ENCODE data around the gene NPFFR1. TPM values are rescaled to one million over a fixed set of nuclear protein-coding genes. Genes with fewer than 3 reads are reported as not detected.

NPFFR1 gene
- total RNA-seq, 1 experiment from 2014 or later, result not detected

DNA sequence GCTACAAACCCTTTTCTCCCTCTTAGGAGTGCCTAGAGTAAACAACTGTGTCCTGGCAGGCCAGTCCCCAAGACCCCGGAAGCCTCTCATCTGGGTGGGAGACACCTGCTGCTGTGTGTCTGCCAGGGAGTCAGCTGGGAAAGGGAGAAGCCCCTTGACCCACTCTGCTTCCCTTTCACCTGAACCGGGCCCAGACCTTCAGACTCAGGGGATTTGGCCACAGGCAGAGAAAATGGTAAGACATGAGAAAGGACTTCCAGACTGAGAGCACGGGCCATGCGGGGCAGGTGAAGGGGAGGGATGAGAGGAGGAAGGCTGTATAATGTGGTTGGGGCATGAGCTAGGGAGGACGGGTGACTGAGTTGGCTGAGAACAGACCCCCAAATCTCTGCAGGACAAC lies 36.0 kb upstream of the NPFFR1 start:
- Mint-ChIP-seq H3K4me3 (ENCODE audit: unreplicated experiment) (no peak overlapping the region), H3K36me3 (ENCODE audit: insufficient read depth, unreplicated experiment) (no peaks in the 10 kb centered on the region), H3K9me3 (ENCODE audit: unreplicated experiment) (no peaks in the 10 kb centered on the region), H3K4me1 (ENCODE audit: insufficient read depth, unreplicated experiment) (no peaks in the 10 kb centered on the region), H3K27me3 (ENCODE audit: insufficient read depth, unreplicated experiment) (no peaks in the 10 kb centered on the region), H3K27ac (ENCODE audit: low read depth, unreplicated experiment) (no peak overlapping the region)
- intact Hi-C loops (cut with micrococcal nuclease), result no loop called here
- POLR2A ChIA-PET, result interaction anchor here (0.9 kb wide), 1 partner anchor 9 kb away, joined by 4 read pairs; no protein-coding TSS in a partner anchor
- no peak for DNase-seq (ENCODE audit: unreplicated experiment)
- CTCF ChIA-PET, result interaction anchor here (1.2 kb wide), 1 partner anchor 12 kb away, joined by 3 read pairs; no protein-coding TSS in a partner anchor
- no TSS peak for BruUV-seq (replicated peaks)
- no peak for TF ChIP-seq CTCF (IDR thresholded peaks at IDR 0.05; ENCODE audit: unreplicated experiment)

GRCh38 chr10:70319183-70319582 lies 35.4 kb upstream of the NPFFR1 start:
- intact Hi-C loops (cut with micrococcal nuclease), result no loop called here
- no TSS peak for BruUV-seq (replicated peaks)
- no peaks in the 10 kb centered on the region for H3K27me3 Mint-ChIP-seq (ENCODE audit: insufficient read depth, unreplicated experiment)
- no peak for DNase-seq (ENCODE audit: unreplicated experiment)
- no peak for TF ChIP-seq CTCF (IDR thresholded peaks at IDR 0.05; ENCODE audit: unreplicated experiment)
- CTCF ChIA-PET, result interaction anchor here (1.2 kb wide), 1 partner anchor 13 kb away, joined by 3 read pairs; no protein-coding TSS in a partner anchor
- H3K4me1 Mint-ChIP-seq (ENCODE audit: insufficient read depth, unreplicated experiment), result no peaks in the 10 kb centered on the region
- no peaks in the 10 kb centered on the region for H3K9me3 Mint-ChIP-seq (ENCODE audit: unreplicated experiment)
- H3K36me3 Mint-ChIP-seq (ENCODE audit: insufficient read depth, unreplicated experiment), result no peaks in the 10 kb centered on the region
- H3K4me3 Mint-ChIP-seq (ENCODE audit: unreplicated experiment), result no peak overlapping the region
- H3K27ac Mint-ChIP-seq (ENCODE audit: low read depth, unreplicated experiment), result no peak overlapping the region
- POLR2A ChIA-PET, result no interaction called here

- H3K36me3 Mint-ChIP-seq (ENCODE audit: insufficient read depth, unreplicated experiment), result no peaks in the 10 kb centered on the region
- intact Hi-C loops (cut with micrococcal nuclease), result no loop called here
- no peak for TF ChIP-seq CTCF (IDR thresholded peaks at IDR 0.05; ENCODE audit: unreplicated experiment)
- no peaks in the 10 kb centered on the region for H3K9me3 Mint-ChIP-seq (ENCODE audit: unreplicated experiment)
- no peak overlapping the region for H3K4me3 Mint-ChIP-seq (ENCODE audit: unreplicated experiment)
- H3K27me3 Mint-ChIP-seq (ENCODE audit: insufficient read depth, unreplicated experiment), result no peaks in the 10 kb centered on the region
- H3K4me1 Mint-ChIP-seq (ENCODE audit: insufficient read depth, unreplicated experiment), result no peaks in the 10 kb centered on the region
- CTCF ChIA-PET, result interaction anchor here (1.2 kb wide), 1 partner anchor 46 kb away, joined by 5 read pairs; no protein-coding TSS in a partner anchor
- BruUV-seq (replicated peaks), result no TSS peak
- DNase-seq (ENCODE audit: unreplicated experiment), result no peak
- POLR2A ChIA-PET, result interaction anchor here (1.5 kb wide), 1 partner anchor 15 kb away, joined by 6 read pairs; no protein-coding TSS in a partner anchor
- H3K27ac Mint-ChIP-seq (ENCODE audit: low read depth, unreplicated experiment), result no peak overlapping the region
Measured at GRCh38 chr10:70317943-70318318, 34.1 kb upstream of the NPFFR1 start.

DNA sequence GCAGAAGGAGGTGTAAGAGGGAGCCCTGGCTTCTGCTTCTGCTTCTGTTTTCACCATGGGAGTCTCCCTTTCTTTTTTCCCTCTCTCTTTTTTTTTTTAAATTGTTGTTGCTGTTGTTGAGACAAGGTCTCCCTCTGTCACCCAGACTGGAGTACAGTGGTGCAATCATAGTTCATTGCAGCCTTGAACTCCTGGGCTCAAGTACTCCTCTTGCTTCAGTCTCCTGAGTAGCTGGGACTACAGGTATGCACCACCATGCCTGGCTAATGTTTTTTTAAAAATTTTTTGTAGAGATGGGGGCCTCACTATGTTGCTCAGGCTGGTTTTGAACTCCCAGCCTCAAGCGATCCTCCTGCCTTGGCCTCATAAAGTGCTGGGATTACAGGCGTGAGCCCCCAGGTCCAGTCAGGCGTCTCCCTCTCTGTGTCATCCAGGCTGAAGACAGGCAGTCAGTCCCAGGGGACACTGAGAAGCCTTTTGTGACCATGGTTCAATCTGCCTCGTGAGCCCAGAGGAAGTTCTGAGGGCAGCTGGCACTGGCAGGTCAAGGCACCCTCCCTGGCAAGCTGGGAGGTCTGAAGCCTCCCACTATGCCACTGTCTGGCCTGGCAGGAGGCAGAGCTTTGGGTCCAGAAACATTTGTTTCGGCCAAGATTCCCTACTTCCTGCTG lies 33.6 kb upstream of the NPFFR1 start:
- H3K9me3 Mint-ChIP-seq (ENCODE audit: unreplicated experiment), result no peaks in the 10 kb centered on the region
- CTCF ChIA-PET, result interaction anchor here (1.2 kb wide), 1 partner anchor 47 kb away, joined by 5 read pairs; no protein-coding TSS in a partner anchor

More for the DNA sequence above, 33.6 kb upstream of the NPFFR1 start:
- Mint-ChIP-seq H3K4me3 (ENCODE audit: unreplicated experiment) (no peak overlapping the region), H3K27me3 (ENCODE audit: insufficient read depth, unreplicated experiment) (no peaks in the 10 kb centered on the region), H3K27ac (ENCODE audit: low read depth, unreplicated experiment) (no peak overlapping the region), H3K4me1 (ENCODE audit: insufficient read depth, unreplicated experiment) (no peaks in the 10 kb centered on the region), H3K36me3 (ENCODE audit: insufficient read depth, unreplicated experiment) (no peaks in the 10 kb centered on the region)
- intact Hi-C loops (cut with micrococcal nuclease), result no loop called here
- no peak for DNase-seq (ENCODE audit: unreplicated experiment)
- POLR2A ChIA-PET, result interaction anchor here (1.5 kb wide), 1 partner anchor 15 kb away, joined by 6 read pairs; no protein-coding TSS in a partner anchor
- no peak for TF ChIP-seq CTCF (IDR thresholded peaks at IDR 0.05; ENCODE audit: unreplicated experiment)
- no TSS peak for BruUV-seq (replicated peaks)

Data from MCF 10A (cell line).